A673 (cell line): ENCODE measurements around the gene PCGF6.

Experiments
- CTCF ChIP-seq: fragments of 300-800, 200-600 bp; sonication (generic); conservative IDR thresholded peaks from 2 replicates; pipeline ENCODE4 v1.5.1; 2017; ENCODE audit warnings: low read depth, mild to moderate bottlenecking, antibody characterized with exemption, low read length, moderate library complexity, mixed read lengths
- EZH2 ChIP-seq: fragments of 200-600 bp; sonication (generic); IDR thresholded peaks from 2 replicates; pipeline ENCODE4 v1.6.1; 2017; ENCODE audit warnings: borderline replicate concordance, low read depth, mild to moderate bottlenecking, mixed read lengths, antibody characterized with exemption, low read length; ENCODE audit not compliant: poor library complexity, severe bottlenecking

GRCh38 chr10:103287992-103288391 is 62.9 kb downstream of the PCGF6 start:
- TF ChIP-seq CTCF (no peak), EZH2 (no peak)
